M059J (cell line): Measurements from ENCODE around the gene MAP1LC3B. TPM values are rescaled to one million over a fixed set of nuclear protein-coding genes. Genes with fewer than 3 reads are reported as not detected.

Experiments
- total RNA-seq: library from RNA; depleted of rRNA; stranded (reverse); fragments of >200 nt; shearing (Covaris generic); gene quantifications from 2 replicates; pipeline ENCODE4 v1.2.3, GENCODE V29; 2014; rRNA removed

MAP1LC3B gene
- total RNA-seq, 1 experiment from 2014 or later = 54.2 TPM

Other genes starting within 250 kb of the MAP1LC3B start
- gene C16orf95, start 74.9 kb upstream of the MAP1LC3B start, total RNA-seq = 2.4 and 3.1 TPM in 2 replicates
- 9.7 and 14.4 TPM in 2 replicates for gene FBXO31, start 8.6 kb upstream of the MAP1LC3B start, total RNA-seq
- 3.4 and 7.8 TPM in 2 replicates for gene ZCCHC14, start 100.7 kb downstream of the MAP1LC3B start, total RNA-seq
- 0.05 TPM in 1 of 2 replicates, not detected in the other for gene JPH3, start 210.2 kb downstream of the MAP1LC3B start, total RNA-seq